AG09319 (cell line): ENCODE measurements around the gene SEC24D.

Source experiments
- DNase-seq: peaks from one replicate; pipeline ENCODE4 v3.0.0-alpha.2; 2010; ENCODE audit warnings: low read depth; ENCODE audit errors: extremely low read depth
- TF ChIP-seq, protein P1 (sequence below): IDR thresholded peaks from 2 replicates; pipeline ENCODE4 v1.5.1; 2011; ENCODE audit warnings: low read depth, mild to moderate bottlenecking, inconsistent platforms, low read length, moderate library complexity

Gene SEC24D

DNA sequence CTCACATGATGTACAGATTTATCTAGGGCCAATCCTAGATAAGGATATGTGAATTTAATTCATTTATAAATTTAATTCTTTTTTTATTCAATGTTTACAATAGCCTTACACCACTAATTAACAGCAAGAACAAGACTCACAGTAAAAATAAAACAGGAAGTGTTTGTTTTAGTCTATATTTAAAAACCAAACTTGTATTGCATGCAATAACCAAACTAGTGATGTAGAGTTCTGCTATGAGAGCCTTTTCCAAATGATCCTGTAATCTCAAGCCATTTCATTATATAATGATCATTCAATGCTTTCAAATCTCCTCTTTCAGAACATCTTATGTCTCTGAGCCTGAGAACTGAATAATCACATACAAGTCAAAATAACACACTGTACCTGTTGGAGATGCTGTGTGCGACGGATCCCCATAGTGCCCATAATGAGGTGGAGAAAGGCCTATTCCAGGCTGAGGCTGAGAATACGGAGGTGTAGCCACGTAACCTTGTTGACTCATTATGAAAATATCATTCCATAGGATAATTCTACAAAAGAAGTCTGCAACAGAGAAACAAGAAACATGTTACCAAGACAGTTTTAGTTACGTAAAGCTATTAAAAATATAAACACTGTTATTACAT, 2.6 kb downstream of the SEC24D start:
- TF ChIP-seq, protein P1, sequence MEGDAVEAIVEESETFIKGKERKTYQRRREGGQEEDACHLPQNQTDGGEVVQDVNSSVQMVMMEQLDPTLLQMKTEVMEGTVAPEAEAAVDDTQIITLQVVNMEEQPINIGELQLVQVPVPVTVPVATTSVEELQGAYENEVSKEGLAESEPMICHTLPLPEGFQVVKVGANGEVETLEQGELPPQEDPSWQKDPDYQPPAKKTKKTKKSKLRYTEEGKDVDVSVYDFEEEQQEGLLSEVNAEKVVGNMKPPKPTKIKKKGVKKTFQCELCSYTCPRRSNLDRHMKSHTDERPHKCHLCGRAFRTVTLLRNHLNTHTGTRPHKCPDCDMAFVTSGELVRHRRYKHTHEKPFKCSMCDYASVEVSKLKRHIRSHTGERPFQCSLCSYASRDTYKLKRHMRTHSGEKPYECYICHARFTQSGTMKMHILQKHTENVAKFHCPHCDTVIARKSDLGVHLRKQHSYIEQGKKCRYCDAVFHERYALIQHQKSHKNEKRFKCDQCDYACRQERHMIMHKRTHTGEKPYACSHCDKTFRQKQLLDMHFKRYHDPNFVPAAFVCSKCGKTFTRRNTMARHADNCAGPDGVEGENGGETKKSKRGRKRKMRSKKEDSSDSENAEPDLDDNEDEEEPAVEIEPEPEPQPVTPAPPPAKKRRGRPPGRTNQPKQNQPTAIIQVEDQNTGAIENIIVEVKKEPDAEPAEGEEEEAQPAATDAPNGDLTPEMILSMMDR: no peak
- no peak for DNase-seq

DNA sequence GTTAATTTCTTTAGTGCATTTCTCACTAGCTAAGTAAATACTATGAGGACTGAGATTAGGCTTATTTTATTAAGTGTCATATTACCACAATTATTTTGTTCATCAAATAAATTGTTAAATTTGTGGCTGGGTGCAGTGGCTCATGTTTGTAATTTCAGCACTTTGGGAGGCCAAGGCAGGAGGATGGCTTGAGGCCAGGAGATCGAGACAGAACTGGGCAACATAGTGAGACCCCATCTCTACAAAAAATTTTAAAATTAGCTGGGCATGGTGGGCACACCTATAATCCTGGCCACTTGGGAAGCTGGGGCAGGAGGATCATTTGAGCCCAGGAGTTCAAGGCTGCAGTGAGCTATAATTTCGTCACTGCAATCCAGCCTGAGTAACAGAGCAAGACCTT, 6.8 kb downstream of the SEC24D start:
- no peak for DNase-seq
- TF ChIP-seq, protein P1: no peak

DNA sequence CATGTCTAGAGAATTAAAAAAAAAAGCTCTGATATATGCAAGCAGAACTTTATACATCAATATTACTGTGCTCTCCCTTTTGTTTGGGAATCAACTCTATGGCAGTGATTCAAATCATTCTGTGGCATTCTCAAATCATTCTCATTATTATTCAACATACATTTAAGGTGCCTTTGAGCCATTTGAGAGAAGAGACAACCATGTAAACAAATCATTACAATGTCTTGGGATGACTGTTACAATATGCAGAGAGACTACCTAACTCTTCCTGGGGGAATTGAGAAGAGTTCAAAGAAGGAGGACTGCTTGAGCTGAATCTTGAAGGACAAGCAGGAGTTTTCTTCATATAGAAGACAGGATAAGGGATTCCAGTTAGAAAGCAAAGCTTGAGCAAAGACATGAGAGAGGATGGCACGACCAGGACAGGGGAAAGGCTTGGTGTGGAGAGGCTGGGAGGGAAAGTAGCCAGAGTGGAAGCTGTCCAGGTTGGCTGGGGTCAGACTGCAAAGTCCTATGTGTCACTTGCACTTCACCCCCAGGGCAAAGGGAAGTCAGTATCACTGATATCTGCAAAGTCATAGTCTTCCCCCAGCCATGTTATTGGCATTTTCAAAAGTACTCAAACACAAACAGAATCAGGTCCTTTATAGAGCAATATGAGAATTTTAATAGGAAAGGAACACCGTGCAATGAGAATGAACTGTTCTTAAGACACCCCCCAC, 9.0 kb downstream of the SEC24D start:
- no peak for DNase-seq
- TF ChIP-seq, protein P1: no peak

DNA sequence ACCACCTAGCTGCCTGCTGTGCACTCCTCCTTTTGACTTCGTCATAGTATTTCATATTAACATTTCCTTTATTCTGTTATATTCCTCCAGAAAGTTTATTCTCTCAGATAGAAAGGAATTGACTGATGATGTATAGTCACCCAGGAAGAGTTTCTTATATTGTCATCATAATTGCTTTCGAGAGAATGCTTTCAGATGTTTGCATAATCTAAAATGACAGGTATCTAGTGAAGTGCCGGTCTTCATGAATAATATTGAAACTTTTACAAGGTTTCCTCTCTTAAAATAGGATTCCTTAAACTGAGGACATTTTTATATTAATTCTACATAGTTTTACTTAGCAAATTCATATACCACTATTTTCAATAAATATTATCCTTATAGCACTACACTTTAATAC, 10.1 kb downstream of the SEC24D start:
- TF ChIP-seq, protein P1: no peak
- DNase-seq: no peak

DNA sequence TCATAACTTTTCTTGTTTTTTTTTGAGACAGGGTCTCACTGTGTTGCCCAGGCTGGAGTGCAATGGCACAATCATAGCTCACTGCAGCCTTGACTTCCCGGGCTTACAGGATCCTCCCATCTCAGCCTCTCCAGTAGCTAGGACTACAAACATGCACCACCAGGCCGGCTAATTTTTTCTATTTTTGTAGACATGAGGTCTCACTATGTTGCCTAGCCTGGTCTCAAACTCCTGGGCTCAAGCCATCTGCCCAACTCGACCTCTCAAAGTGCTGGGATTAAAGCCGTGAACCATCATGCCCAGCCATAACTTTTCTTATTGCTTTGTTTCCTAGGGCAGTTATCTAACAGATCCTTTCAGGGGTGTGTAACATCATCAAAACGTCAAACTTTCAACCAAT, 11.8 kb downstream of the SEC24D start:
- TF ChIP-seq, protein P1: no peak
- DNase-seq: no peak

DNA sequence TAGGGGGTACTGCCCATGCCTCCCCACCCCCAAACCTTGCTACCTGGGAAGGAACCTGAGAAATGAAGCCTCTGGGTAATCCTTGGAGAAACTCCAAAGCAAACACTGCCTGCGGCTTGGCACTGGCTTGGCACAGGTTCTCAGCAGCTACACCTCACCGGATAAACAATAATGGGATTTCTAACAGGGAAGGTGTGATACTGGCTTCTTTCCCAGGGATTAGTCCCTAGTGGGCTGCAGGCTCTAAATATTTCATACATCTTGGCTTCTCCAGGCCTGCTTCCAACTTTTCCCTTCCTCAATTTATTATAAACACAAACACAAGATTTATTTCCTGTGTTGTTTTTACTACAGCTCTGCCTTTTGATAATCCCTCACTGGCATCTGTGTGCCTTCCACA, 12.5 kb downstream of the SEC24D start:
- TF ChIP-seq, protein P1: no peak
- DNase-seq: no peak

DNA sequence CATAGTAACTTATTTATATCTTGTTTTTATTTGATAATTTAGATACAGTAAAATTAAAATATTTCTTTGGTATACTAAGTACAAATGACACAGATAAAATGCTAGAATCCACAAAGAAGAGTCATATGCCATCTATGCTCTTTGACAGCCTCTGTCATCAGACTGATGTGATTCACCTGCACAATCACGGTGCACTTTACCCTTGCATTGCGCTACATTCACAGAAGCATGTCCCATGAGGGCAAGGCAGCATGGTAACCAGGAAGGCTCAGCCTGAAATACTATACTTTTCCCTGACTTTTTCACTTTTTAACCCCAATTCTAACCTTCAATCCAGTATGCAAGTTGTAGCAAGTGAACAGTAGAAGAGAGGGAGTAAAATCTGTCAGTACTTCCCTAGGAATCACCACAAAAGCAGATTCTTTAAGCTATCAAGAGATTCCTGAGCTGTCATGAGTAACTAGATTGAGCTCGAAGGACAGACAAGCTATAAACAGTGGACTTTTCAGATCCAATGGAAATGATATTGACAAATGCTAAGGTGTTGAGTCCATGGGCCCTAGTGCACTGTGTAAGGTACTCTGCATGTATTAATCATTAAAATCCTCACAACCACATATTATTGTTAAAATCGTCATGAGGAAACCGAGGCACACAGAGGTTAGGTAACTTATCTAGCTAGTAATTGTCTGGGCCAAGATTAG, 14.2 kb downstream of the SEC24D start:
- no peak for DNase-seq
- TF ChIP-seq, protein P1: no peak
